ENCODE results near the gene NOL11.
"Not testable (repeated sequence)": the region's sequence is repeated elsewhere in the genome, so short reads cannot be mapped to it uniquely, and the experiment has no call there.

Gene NOL11

GRCh38 chr17:67751101-67752074 is 33.7 kb downstream of the NOL11 start:
- H3K27me3 ChIP-seq (ENCODE audit: insufficient read depth, low read length), result no peaks in the 10 kb centered on the region
- H3K4me1 ChIP-seq (ENCODE audit: insufficient read depth, low read length), result no peaks in the 10 kb centered on the region
- peaks cover 3% of the 10 kb centered on the region for H3K9me3 ChIP-seq (ENCODE audit: low read length)
- no peak overlapping the region for H3K4me3 ChIP-seq (ENCODE audit: low read length)
- peaks cover 53% of the 10 kb centered on the region for H3K36me3 ChIP-seq (ENCODE audit: insufficient read depth, low read length)
- no peak overlapping the region for H2AFZ ChIP-seq (ENCODE audit: low read depth, low read length)

GRCh38 chr17:67752160-67752559 is 34.4 kb downstream of the NOL11 start:
- H3K4me1 ChIP-seq (ENCODE audit: insufficient read depth, low read length); H2AFZ ChIP-seq (ENCODE audit: low read depth, low read length); H3K27me3 ChIP-seq (ENCODE audit: insufficient read depth, low read length); H3K4me3 ChIP-seq (ENCODE audit: low read length); H3K9me3 ChIP-seq (ENCODE audit: low read length): not testable (repeated sequence)
- peaks cover 48% of the 10 kb centered on the region for H3K36me3 ChIP-seq (ENCODE audit: insufficient read depth, low read length)

- H3K4me1 ChIP-seq (ENCODE audit: insufficient read depth, low read length), result no peaks in the 10 kb centered on the region
- no peak overlapping the region for H2AFZ ChIP-seq (ENCODE audit: low read depth, low read length)
- H3K4me3 ChIP-seq (ENCODE audit: low read length), result no peak overlapping the region
- peaks cover 40% of the 10 kb centered on the region for H3K36me3 ChIP-seq (ENCODE audit: insufficient read depth, low read length)
- H3K27me3 ChIP-seq (ENCODE audit: insufficient read depth, low read length), result no peaks in the 10 kb centered on the region
- H3K9me3 ChIP-seq (ENCODE audit: low read length), result peaks cover 3% of the 10 kb centered on the region
Observed at GRCh38 chr17:67753026-67753425, 35.3 kb downstream of the NOL11 start.

DNA sequence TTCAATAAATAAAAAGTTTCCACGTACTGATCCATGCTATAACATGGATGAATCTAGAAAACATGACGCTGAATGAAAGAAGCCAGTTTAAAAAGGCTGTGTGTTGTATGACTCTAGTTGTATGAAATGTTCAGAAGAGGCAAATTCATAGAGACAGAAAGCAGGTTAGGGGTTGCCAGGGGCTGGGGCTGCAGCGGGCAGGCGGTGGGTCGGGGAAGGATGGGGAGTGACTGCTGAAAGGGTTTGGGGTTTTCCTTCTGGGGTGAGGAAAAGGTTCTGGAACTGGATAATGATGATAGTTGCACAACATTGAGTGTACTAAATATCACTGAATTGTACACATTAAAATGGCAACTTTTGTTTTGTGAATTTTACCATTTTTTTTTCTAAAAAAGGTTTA is 36.3 kb downstream of the NOL11 start:
- no peak overlapping the region for H3K4me3 ChIP-seq (ENCODE audit: low read length)
- peaks cover 31% of the 10 kb centered on the region for H3K36me3 ChIP-seq (ENCODE audit: insufficient read depth, low read length)
- no peaks in the 10 kb centered on the region for H3K27me3 ChIP-seq (ENCODE audit: insufficient read depth, low read length)
- H2AFZ ChIP-seq (ENCODE audit: low read depth, low read length), result no peak overlapping the region
- no peaks in the 10 kb centered on the region for H3K4me1 ChIP-seq (ENCODE audit: insufficient read depth, low read length)
- H3K9me3 ChIP-seq (ENCODE audit: low read length), result peaks cover 3% of the 10 kb centered on the region

DNA sequence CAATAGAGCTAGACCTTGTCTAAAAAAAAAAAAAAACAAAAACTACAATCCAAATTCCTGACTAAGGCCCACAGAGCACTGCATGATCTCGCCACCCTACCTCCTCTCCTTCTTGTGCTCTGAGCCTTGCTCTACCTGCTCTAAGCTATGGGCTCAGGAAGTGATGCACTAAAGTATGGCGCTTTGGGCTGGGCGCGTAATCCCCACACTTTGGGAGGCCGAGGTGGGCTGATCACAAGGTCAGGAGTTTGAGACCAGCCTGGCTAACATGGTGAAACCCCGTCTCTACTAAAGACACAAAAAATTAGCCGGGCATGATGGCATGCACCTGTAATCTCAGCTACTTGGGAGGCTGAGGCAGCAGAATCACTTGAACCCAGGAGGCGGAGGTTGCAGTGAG is 37.0 kb downstream of the NOL11 start:
- not testable (repeated sequence) for H3K4me1 ChIP-seq (ENCODE audit: insufficient read depth, low read length); H3K27me3 ChIP-seq (ENCODE audit: insufficient read depth, low read length); H3K4me3 ChIP-seq (ENCODE audit: low read length); H2AFZ ChIP-seq (ENCODE audit: low read depth, low read length); H3K9me3 ChIP-seq (ENCODE audit: low read length)
- H3K36me3 ChIP-seq (ENCODE audit: insufficient read depth, low read length), result peaks cover 26% of the 10 kb centered on the region

- H3K4me3 ChIP-seq (ENCODE audit: low read length); H3K27me3 ChIP-seq (ENCODE audit: insufficient read depth, low read length); H2AFZ ChIP-seq (ENCODE audit: low read depth, low read length); H3K9me3 ChIP-seq (ENCODE audit: low read length); H3K4me1 ChIP-seq (ENCODE audit: insufficient read depth, low read length): not testable (repeated sequence)
- H3K36me3 ChIP-seq (ENCODE audit: insufficient read depth, low read length), result peaks cover 10% of the 10 kb centered on the region
Observed at GRCh38 chr17:67756766-67757165, 39.0 kb downstream of the NOL11 start.

DNA sequence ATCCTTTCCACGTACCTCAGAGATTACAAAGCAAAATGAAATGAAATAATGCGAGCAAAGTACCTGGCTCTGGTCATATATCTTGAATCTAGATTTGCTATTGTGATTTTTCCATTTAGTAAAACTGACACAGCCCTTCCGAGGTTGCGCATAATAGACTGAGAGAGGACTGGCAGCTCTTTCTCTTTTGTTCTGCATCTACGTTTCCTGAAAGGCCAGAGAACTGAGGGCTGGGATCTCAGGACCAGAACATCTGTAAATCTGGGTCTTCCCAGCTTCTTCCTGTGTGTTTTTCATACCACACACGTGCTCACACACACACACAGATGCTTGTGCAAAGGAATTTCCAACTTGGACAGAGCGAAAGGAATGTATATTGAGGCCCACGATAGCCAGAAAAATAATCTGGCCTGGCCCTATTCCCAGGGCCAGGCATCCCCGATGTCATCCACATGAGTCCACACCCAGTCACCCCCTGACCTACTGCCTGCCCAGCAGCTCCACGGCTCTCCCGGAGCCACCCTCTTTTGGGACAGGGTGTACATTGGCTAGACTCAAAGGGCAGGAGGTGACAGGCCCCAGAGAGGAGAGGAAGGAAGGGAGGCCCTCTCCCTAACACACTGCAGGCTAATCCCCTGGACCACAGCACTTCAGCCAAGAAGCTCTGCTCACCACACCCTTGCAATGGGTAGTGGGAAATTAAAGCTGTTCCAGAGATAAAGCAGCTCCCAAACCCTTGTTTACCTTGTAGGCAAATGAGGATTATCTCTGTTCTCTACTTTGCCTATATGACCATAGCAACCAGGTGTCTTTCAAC is 41.8 kb downstream of the NOL11 start:
- Histone ChIP-seq H3K9me3 (ENCODE audit: low read length) (peaks cover 3% of the 10 kb centered on the region), H2AFZ (ENCODE audit: low read depth, low read length) (no peak overlapping the region), H3K4me1 (ENCODE audit: insufficient read depth, low read length) (no peaks in the 10 kb centered on the region), H3K4me3 (ENCODE audit: low read length) (no peak overlapping the region), H3K27me3 (ENCODE audit: insufficient read depth, low read length) (no peaks in the 10 kb centered on the region), H3K36me3 (ENCODE audit: insufficient read depth, low read length) (peaks cover 3% of the 10 kb centered on the region)

DNA sequence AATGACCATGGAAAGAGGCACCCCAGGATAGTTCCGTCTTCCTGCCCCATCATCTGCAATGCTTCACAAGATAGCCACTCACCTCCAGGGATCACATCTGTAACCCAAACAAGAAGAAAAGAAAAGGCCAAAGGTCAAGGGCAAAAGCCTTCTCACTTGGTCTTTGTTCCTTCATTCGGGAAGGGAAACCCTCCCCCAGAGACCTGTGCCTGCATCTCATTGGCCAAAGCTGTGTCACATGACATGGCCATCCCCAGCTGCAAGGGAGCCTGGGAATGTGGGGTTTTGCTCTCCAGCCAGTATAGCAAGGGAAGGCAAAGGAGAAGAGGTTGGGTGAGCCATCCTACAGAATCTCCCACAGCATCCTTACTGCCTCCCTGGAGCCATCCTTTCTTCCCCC is 47.9 kb downstream of the NOL11 start:
- H3K9me3 ChIP-seq (ENCODE audit: low read length), result peaks cover 3% of the 10 kb centered on the region
- H3K36me3 ChIP-seq (ENCODE audit: insufficient read depth, low read length), result no peaks in the 10 kb centered on the region
- no peaks in the 10 kb centered on the region for H3K27me3 ChIP-seq (ENCODE audit: insufficient read depth, low read length)
- no peak overlapping the region for H3K4me3 ChIP-seq (ENCODE audit: low read length)
- H3K4me1 ChIP-seq (ENCODE audit: insufficient read depth, low read length), result no peaks in the 10 kb centered on the region
- no peak overlapping the region for H2AFZ ChIP-seq (ENCODE audit: low read depth, low read length)

- Histone ChIP-seq H2AFZ (ENCODE audit: low read depth, low read length) (no peak overlapping the region), H3K9me3 (ENCODE audit: low read length) (peaks cover 3% of the 10 kb centered on the region)
Observed at GRCh38 chr17:67769231-67769630, 51.5 kb downstream of the NOL11 start.

GRCh38 chr17:67770539-67770938 is 52.8 kb downstream of the NOL11 start:
- Histone ChIP-seq H3K27me3 (ENCODE audit: insufficient read depth, low read length) (no peaks in the 10 kb centered on the region), H3K9me3 (ENCODE audit: low read length) (peaks cover 3% of the 10 kb centered on the region), H3K4me1 (ENCODE audit: insufficient read depth, low read length) (no peaks in the 10 kb centered on the region), H3K4me3 (ENCODE audit: low read length) (no peak overlapping the region), H3K36me3 (ENCODE audit: insufficient read depth, low read length) (no peaks in the 10 kb centered on the region), H2AFZ (ENCODE audit: low read depth, low read length) (no peak overlapping the region)

More at GRCh38 chr17:67769231-67769630, 51.5 kb downstream of the NOL11 start:
- no peaks in the 10 kb centered on the region for H3K4me1 ChIP-seq (ENCODE audit: insufficient read depth, low read length)
- no peak overlapping the region for H3K4me3 ChIP-seq (ENCODE audit: low read length)
- no peaks in the 10 kb centered on the region for H3K27me3 ChIP-seq (ENCODE audit: insufficient read depth, low read length)
- H3K36me3 ChIP-seq (ENCODE audit: insufficient read depth, low read length), result no peaks in the 10 kb centered on the region

DNA sequence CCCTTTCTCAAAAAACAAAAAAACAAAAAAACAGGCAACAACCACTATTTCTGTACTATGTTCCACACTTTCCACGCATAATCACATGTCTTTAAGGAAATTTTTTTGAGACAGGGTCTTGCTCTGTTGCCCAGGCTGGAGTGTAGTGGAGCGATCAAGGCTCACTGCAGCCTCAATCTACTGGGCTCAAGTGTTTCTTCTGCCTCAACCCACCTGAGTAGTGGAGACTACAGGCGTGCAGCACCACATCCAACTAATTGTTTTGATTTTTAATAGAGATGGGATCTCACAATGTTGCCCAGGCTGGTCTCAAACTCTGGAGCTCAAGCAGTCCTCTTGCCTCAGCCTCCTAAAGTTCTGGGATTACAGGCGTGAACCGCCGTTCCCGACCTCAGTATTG is 54.9 kb downstream of the NOL11 start:
- H3K27me3 ChIP-seq (ENCODE audit: insufficient read depth, low read length), result no peaks in the 10 kb centered on the region
- H3K9me3 ChIP-seq (ENCODE audit: low read length), result no peaks in the 10 kb centered on the region
- H3K4me1 ChIP-seq (ENCODE audit: insufficient read depth, low read length), result no peaks in the 10 kb centered on the region
- no peaks in the 10 kb centered on the region for H3K36me3 ChIP-seq (ENCODE audit: insufficient read depth, low read length)
- H2AFZ ChIP-seq (ENCODE audit: low read depth, low read length), result no peak overlapping the region
- no peak overlapping the region for H3K4me3 ChIP-seq (ENCODE audit: low read length)

GRCh38 chr17:67773246-67773645 is 55.5 kb downstream of the NOL11 start:
- no peak overlapping the region for H3K4me3 ChIP-seq (ENCODE audit: low read length)
- H2AFZ ChIP-seq (ENCODE audit: low read depth, low read length), result no peak overlapping the region
- no peaks in the 10 kb centered on the region for H3K4me1 ChIP-seq (ENCODE audit: insufficient read depth, low read length)
- H3K27me3 ChIP-seq (ENCODE audit: insufficient read depth, low read length), result no peaks in the 10 kb centered on the region
- no peaks in the 10 kb centered on the region for H3K9me3 ChIP-seq (ENCODE audit: low read length)
- H3K36me3 ChIP-seq (ENCODE audit: insufficient read depth, low read length), result no peaks in the 10 kb centered on the region

GRCh38 chr17:67779098-67779672 is 61.4 kb downstream of the NOL11 start:
- no peaks in the 10 kb centered on the region for H3K27me3 ChIP-seq (ENCODE audit: insufficient read depth, low read length)
- H3K4me1 ChIP-seq (ENCODE audit: insufficient read depth, low read length), result no peaks in the 10 kb centered on the region
- H3K4me3 ChIP-seq (ENCODE audit: low read length), result no peak overlapping the region
- no peak overlapping the region for H2AFZ ChIP-seq (ENCODE audit: low read depth, low read length)
- no peaks in the 10 kb centered on the region for H3K9me3 ChIP-seq (ENCODE audit: low read length)
- no peaks in the 10 kb centered on the region for H3K36me3 ChIP-seq (ENCODE audit: insufficient read depth, low read length)

Data from neuron (in vitro differentiated cells).